Prostate gland (tissue), 2 donors: Measurements from ENCODE around the gene GCNT2. TPM values are rescaled to one million over a fixed set of nuclear protein-coding genes. Genes with fewer than 3 reads are reported as not detected.

Experiments used
- DNase-seq: peaks from one replicate; pipeline ENCODE4 v3.0.0-alpha.2; 2019; ENCODE audit warnings: low spot score
- H3K27ac ChIP-seq, 2 donors: fragments of 200-600 bp; sonication (generic); 2 replicates each; pipeline ENCODE4 v1.5.1; 2017 to 2019
- H3K27me3 ChIP-seq: fragments of 200-600 bp; sonication (generic); replicated peaks from 2 replicates; pipeline ENCODE4 v1.5.1; 2019; ENCODE audit not compliant: insufficient read depth
- H3K36me3 ChIP-seq, 2 donors: fragments of 200-600 bp; sonication (generic); 1 replicate in 1 of 2; 2 replicates in 1 of 2; pipeline versions ENCODE4 v1.5.1 to v1.8.1; 2017 to 2019
- H3K4me1 ChIP-seq: fragments of 200-600 bp; sonication (generic); replicated peaks from 2 replicates; pipeline ENCODE4 v1.5.1; 2019
- H3K4me3 ChIP-seq, 2 donors: fragments of 200-600 bp; sonication (generic); 2 replicates each; pipeline ENCODE4 v1.5.1; 2017 to 2019
- H3K9me3 ChIP-seq: fragments of 200-600 bp; sonication (generic); 2 replicates; pipeline ENCODE4 v1.5.1; 2017
- CTCF ChIP-seq, 4 experiments: fragments of 200-600 bp in 2 of 4; fragments of 450-650 bp in 2 of 4; sonication (generic) in 2 of 4; IDR thresholded peaks; 1 replicate in 3 of 4; 2 replicates in 1 of 4; pipeline ENCODE4 v1.5.1; 2016 to 2019; ENCODE audit warnings: antibody characterized with exemption in 4 of 4, mild to moderate bottlenecking in 2 of 4, moderate library complexity in 2 of 4
- POLR2A ChIP-seq: fragments of 450-650 bp; IDR thresholded peaks from one replicate; pipeline ENCODE4 v1.6.1; 2016; ENCODE audit warnings: antibody characterized with exemption, mild to moderate bottlenecking
- POLR2AphosphoS5 ChIP-seq: sonication (generic); formaldehyde crosslinking; IDR thresholded peaks from one replicate; pipeline ENCODE4 v1.6.1; 2017; ENCODE audit warnings: antibody characterized with exemption
- WGBS: methylation state at CpG from one replicate; pipeline ENCODE4 v1.1.5; 2018; 5-methylcytosine and 5-hydroxymethylcytosine counted together
- intact Hi-C: fragments of 100-400 bp; cut with DNase I; formaldehyde crosslinking; loops from one replicate; pipeline ENCODE4 v1.14.2; 2022
- total RNA-seq, 2 donors: library from RNA; depleted of rRNA; stranded (reverse); fragments of >200 nt; gene quantifications; one replicate each; pipeline ENCODE4 v1.1.0, GENCODE V29; 2016

GCNT2 gene
- total RNA-seq, 2 donors from 2014 or later, result 22.9 to 58.2 TPM

DNA sequence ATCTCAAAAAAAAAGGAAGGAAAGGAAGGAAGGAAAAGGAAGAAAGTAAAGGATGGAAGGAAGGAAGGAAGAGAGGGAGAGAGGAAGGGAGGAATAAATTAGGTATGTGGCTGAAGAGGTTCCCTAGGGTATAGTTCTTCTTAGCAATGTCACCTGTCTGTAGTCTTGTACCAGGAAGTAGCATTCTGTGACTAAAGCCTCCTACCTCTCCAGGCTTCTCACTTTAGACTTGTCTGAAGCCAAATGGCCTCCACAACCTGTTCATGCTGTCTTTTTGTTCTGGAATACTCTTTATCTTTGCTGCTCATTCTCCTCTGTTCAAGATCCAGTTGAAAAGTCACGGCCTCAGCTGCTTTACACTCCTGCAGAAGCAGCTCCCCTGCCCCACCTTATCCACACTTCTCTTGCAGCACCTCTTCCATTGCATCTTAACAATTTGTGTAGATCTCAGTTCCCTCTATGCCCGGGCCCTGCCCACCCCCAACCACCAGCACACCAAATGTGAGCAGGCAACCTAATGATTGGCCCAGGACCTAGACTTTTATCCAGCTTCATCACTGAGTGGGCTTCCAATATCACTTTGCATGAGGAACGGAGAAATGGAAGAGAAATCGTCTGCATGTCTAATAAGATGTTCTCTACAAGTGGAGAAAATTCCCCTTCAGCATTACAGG, 19.1 kb downstream of the GCNT2 start:
- H3K27me3 ChIP-seq, result no peaks in the 10 kb centered on the region
- DNase-seq, result no peak
- H3K36me3 ChIP-seq, result no peaks in the 10 kb centered on the region
- H3K27ac ChIP-seq, result no peak overlapping the region
- no peak overlapping the region for H3K4me3 ChIP-seq
- 93% methylated on average over 4 of the region's 4 CpGs for WGBS
- H3K4me1 ChIP-seq, result no peaks in the 10 kb centered on the region
- TF ChIP-seq POLR2AphosphoS5 (no peak), CTCF (IDR thresholded peaks at IDR 0.05) (no peak), POLR2A (no peak)
- intact Hi-C loops, result no loop called here
- no peaks in the 10 kb centered on the region for H3K9me3 ChIP-seq

- Histone ChIP-seq H3K27me3 (no peaks in the 10 kb centered on the region), H3K9me3 (no peaks in the 10 kb centered on the region), H3K27ac (no peak overlapping the region), H3K4me3 (no peak overlapping the region), H3K4me1 (no peaks in the 10 kb centered on the region), H3K36me3 (no peaks in the 10 kb centered on the region)
- no peak for DNase-seq
- intact Hi-C loops, result no loop called here
- TF ChIP-seq CTCF (IDR thresholded peaks at IDR 0.05) (no peak), POLR2AphosphoS5 (no peak), POLR2A (no peak)
- WGBS, result 55% methylated on average over 1 of the region's 1 CpG
These were observed 20.4 kb downstream of the GCNT2 start for GRCh38 chr6:10541591-10541990.

GRCh38 chr6:10542213-10542612, 21.1 kb downstream of the GCNT2 start:
- intact Hi-C loops, result no loop called here
- WGBS, result 59% methylated on average over 2 of the region's 2 CpGs
- no peak for DNase-seq
- Histone ChIP-seq H3K36me3 (no peaks in the 10 kb centered on the region), H3K9me3 (no peaks in the 10 kb centered on the region), H3K27ac (no peak overlapping the region), H3K27me3 (no peaks in the 10 kb centered on the region), H3K4me1 (no peaks in the 10 kb centered on the region), H3K4me3 (no peak overlapping the region)
- no peak for TF ChIP-seq CTCF (IDR thresholded peaks at IDR 0.05)
- no peak for TF ChIP-seq POLR2A
- no peak for TF ChIP-seq POLR2AphosphoS5

DNA sequence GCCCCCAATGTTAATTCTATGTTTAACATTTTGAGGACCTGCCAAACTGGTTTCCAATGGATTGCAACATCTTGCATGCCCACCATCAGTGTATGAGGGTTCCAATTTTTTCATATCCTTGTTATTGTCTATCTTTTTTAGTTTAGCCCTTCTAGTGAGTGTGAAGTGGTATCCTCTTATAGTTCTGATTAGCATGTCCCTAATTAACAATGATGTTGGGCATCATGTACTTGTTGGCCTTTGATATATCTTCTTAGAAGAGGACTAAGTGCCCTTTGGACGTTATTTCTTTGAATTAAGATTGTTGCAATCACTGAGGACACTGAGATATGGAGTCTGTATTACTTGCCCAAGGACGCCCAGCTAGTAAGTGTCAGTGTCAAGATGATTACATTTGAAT, 22.3 kb downstream of the GCNT2 start:
- intact Hi-C loops, result no loop called here
- Histone ChIP-seq H3K9me3 (no peaks in the 10 kb centered on the region), H3K4me1 (no peaks in the 10 kb centered on the region), H3K27ac (no peak overlapping the region), H3K27me3 (no peaks in the 10 kb centered on the region), H3K36me3 (no peaks in the 10 kb centered on the region), H3K4me3 (no peak overlapping the region)
- TF ChIP-seq CTCF (IDR thresholded peaks at IDR 0.05) (no peak), POLR2AphosphoS5 (no peak), POLR2A (no peak)
- no peak for DNase-seq
- 100% methylated on average over 2 of the region's 2 CpGs for WGBS

- WGBS, result 56% methylated on average over 4 of the region's 4 CpGs
- Histone ChIP-seq H3K4me3 (no peak overlapping the region), H3K36me3 (no peaks in the 10 kb centered on the region), H3K4me1 (no peaks in the 10 kb centered on the region), H3K27me3 (no peaks in the 10 kb centered on the region), H3K9me3 (no peaks in the 10 kb centered on the region), H3K27ac (no peak overlapping the region)
- no peak for DNase-seq
- intact Hi-C loops, result no loop called here
- TF ChIP-seq POLR2A, result no peak
- TF ChIP-seq CTCF (IDR thresholded peaks at IDR 0.05), result no peak
- no peak for TF ChIP-seq POLR2AphosphoS5
These were observed 24.3 kb downstream of the GCNT2 start for GRCh38 chr6:10545482-10545881.
